SU-DHL-6 (cell line): ENCODE data around the gene DARS2.

Experiments
- H2AFZ ChIP-seq: fragments of 200-600 bp; sonication (generic); 2 replicates; pipeline ENCODE4 v1.6.1; 2014; ENCODE audit warnings: low read depth, mild to moderate bottlenecking, moderate library complexity, mixed read lengths, antibody characterized with exemption, low read length; ENCODE audit not compliant: severe bottlenecking
- H3F3A ChIP-seq: fragments of 200-600 bp; shearing (Covaris generic); 2 replicates; pipeline ENCODE4 v1.6.0; 2016; ENCODE audit warnings: antibody characterized with exemption, mild to moderate bottlenecking; ENCODE audit not compliant: insufficient read depth
- H3K27ac ChIP-seq: fragments of 200-600 bp; sonication (generic); 2 replicates; pipeline ENCODE4 v1.5.1; 2016; ENCODE audit warnings: low read depth, mild to moderate bottlenecking, low read length, moderate library complexity, mixed read lengths
- H3K27me3 ChIP-seq: fragments of 200-600 bp; sonication (generic), shearing (Covaris generic); 2 replicates; pipeline ENCODE4 v1.6.0; 2014; ENCODE audit warnings: mild to moderate bottlenecking, low read length
- H3K36me3 ChIP-seq: fragments of 200-600 bp; sonication (generic); 2 replicates; pipeline ENCODE4 v1.6.1; 2014; ENCODE audit warnings: mild to moderate bottlenecking, low read length, mixed read lengths
- H3K4me2 ChIP-seq: fragments of 300-600, 200-600 bp; shearing (Covaris generic), sonication (generic); 2 replicates; pipeline ENCODE4 v1.6.0; 2014; ENCODE audit warnings: low read length, low read depth, mild to moderate bottlenecking; ENCODE audit not compliant: poor library complexity, severe bottlenecking
- H3K4me3 ChIP-seq: fragments of 200-600 bp; sonication (generic); 2 replicates; pipeline ENCODE4 v1.5.1; 2014; ENCODE audit warnings: antibody characterized with exemption, low read length, mild to moderate bottlenecking, mixed read lengths; ENCODE audit not compliant: insufficient read depth, poor library complexity, severe bottlenecking
- H3K79me2 ChIP-seq: fragments of 200-600 bp; sonication (generic); 2 replicates; pipeline ENCODE4 v1.6.1; 2014; ENCODE audit warnings: mild to moderate bottlenecking, low read length, moderate library complexity; ENCODE audit not compliant: insufficient read depth
- H3K9ac ChIP-seq: fragments of 200-600 bp; sonication (generic); 2 replicates; pipeline ENCODE4 v1.7.0; 2014; ENCODE audit warnings: mild to moderate bottlenecking, low read length
- H3K9me2 ChIP-seq: fragments of 200-600 bp; sonication (generic); replicated peaks from 2 replicates; pipeline ENCODE4 v1.6.1; 2014; ENCODE audit warnings: low read length; ENCODE audit not compliant: insufficient read depth
- H3K9me3 ChIP-seq: fragments of 200-600 bp; sonication (generic); 2 replicates; pipeline ENCODE4 v1.6.1; 2014; ENCODE audit warnings: low read length, mixed read lengths; ENCODE audit not compliant: insufficient read depth
- H4K20me1 ChIP-seq: fragments of 200-600 bp; sonication (generic); 2 replicates; pipeline ENCODE4 v1.6.1; 2014; ENCODE audit warnings: low read depth, mild to moderate bottlenecking, antibody characterized with exemption, low read length, moderate library complexity, mixed read lengths
- CTCF ChIP-seq: fragments of 200-600 bp; sonication (generic); IDR thresholded peaks from one replicate; pipeline ENCODE4 v1.5.1; 2017; ENCODE audit warnings: antibody characterized with exemption, mild to moderate bottlenecking, low read length, moderate library complexity; ENCODE audit not compliant: insufficient read depth, poor library complexity, severe bottlenecking
- EZH2phosphoT487 ChIP-seq: fragments of 200-600 bp; sonication (generic), shearing (Covaris generic); conservative IDR thresholded peaks from 2 replicates; pipeline ENCODE4 v1.6.1; 2018; ENCODE audit warnings: mild to moderate bottlenecking, antibody characterized with exemption, low read length, moderate library complexity, mixed read lengths

The DARS2 gene, protein sequence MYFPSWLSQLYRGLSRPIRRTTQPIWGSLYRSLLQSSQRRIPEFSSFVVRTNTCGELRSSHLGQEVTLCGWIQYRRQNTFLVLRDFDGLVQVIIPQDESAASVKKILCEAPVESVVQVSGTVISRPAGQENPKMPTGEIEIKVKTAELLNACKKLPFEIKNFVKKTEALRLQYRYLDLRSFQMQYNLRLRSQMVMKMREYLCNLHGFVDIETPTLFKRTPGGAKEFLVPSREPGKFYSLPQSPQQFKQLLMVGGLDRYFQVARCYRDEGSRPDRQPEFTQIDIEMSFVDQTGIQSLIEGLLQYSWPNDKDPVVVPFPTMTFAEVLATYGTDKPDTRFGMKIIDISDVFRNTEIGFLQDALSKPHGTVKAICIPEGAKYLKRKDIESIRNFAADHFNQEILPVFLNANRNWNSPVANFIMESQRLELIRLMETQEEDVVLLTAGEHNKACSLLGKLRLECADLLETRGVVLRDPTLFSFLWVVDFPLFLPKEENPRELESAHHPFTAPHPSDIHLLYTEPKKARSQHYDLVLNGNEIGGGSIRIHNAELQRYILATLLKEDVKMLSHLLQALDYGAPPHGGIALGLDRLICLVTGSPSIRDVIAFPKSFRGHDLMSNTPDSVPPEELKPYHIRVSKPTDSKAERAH

DNA sequence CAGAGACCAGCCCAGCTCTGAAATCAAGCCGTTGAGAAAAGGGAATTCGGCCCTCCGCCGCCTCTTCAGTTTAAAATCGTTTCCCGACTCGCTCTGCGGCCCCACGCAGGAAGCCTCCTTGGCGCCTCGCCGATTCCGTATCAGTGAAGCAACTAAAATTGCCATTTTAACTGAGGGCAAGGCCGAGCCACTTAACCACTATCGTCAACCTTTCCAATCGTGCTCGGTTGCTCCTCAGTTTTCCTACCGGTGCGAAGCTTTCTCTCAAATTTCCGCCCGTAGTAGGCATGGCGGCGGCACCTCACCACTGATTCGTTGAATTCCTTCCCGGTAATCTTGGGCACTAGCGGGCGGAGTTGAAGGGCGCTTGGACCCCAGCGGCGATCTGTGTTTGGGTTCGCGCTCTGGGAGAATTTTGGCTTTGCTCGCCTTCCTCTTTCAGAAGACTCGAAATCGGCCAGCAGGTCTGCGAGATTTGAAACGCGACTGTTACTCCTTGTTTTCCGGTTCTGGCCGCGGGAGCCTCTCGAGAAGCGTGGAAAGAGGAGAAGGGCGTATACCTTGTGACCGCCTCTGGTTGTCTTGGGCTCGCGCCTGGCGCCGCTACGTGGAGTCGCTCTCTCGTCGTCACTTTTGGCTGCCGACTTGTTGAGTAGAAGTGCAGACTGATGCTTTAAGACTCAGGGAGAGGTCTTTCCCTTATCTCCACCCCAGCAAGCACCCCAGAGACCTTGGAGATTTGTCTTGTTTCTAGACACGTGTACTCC is at the start of gene DARS2, which contains the start of gene CENPL:
TSS of gene DARS2 (plus strand) at position 359 of the 767 bp plus-strand sequence. CDS start 557 bp downstream, outside the sequence.
TSS of gene CENPL (minus strand) at position 569 of the 767 bp plus-strand sequence. CDS start 13,584 bp downstream, outside the sequence.
- H3K27me3 ChIP-seq, result no peaks in the 10 kb centered on the region
- peaks cover 18% of the 10 kb centered on the region for H3F3A ChIP-seq
- no peak for TF ChIP-seq EZH2phosphoT487
- no peak for TF ChIP-seq CTCF
- peaks cover 57% of the 10 kb centered on the region for H3K79me2 ChIP-seq
- H3K9me3 ChIP-seq, result no peaks in the 10 kb centered on the region
- peak within 1 kb of the TSS; percentile 85 for H3K4me2 ChIP-seq
- peaks cover 21% of the 10 kb centered on the region for H3K36me3 ChIP-seq
- H4K20me1 ChIP-seq, result 0 out of 2 replicates have a peak, but pooled peaks cover 9% of the 10 kb centered on the region
- H3K9me2 ChIP-seq, result no peaks in the 10 kb centered on the region
- peak within 1 kb of the TSS; percentile 99 for H3K4me3 ChIP-seq
- H3K27ac ChIP-seq, result peak within 1 kb of the TSS; percentile 89
- peak within 1 kb of the TSS; percentile 81 for H2AFZ ChIP-seq
- peak within 1 kb of the TSS; percentile 88 for H3K9ac ChIP-seq

GRCh38 chr1:173775578-173776226 is 48.8 kb upstream of the DARS2 start:
- no peaks in the 10 kb centered on the region; the same call in 1 of the 2 replicates for H3K79me2 ChIP-seq
- H3K27me3 ChIP-seq, result no peaks in the 10 kb centered on the region
- no peaks in the 10 kb centered on the region for H3K9me2 ChIP-seq
- TF ChIP-seq CTCF (no peak), EZH2phosphoT487 (no peak)
- no peak overlapping the region for H3K9ac ChIP-seq
- 0 out of 2 replicates have a peak, but pooled peaks cover 13% of the 10 kb centered on the region for H3F3A ChIP-seq
- 0 out of 2 replicates have a peak, but pooled peaks cover 3% of the 10 kb centered on the region for H3K36me3 ChIP-seq
- no peaks in the 10 kb centered on the region for H4K20me1 ChIP-seq
- no peak overlapping the region for H3K4me2 ChIP-seq
- no peaks in the 10 kb centered on the region for H3K9me3 ChIP-seq
- no peak overlapping the region for H3K27ac ChIP-seq
- H2AFZ ChIP-seq, result no peak overlapping the region
- no peak overlapping the region for H3K4me3 ChIP-seq

- Histone ChIP-seq H4K20me1 (no peaks in the 10 kb centered on the region), H3K79me2 (no peaks in the 10 kb centered on the region; the same call in 1 of the 2 replicates), H3K27me3 (no peaks in the 10 kb centered on the region), H3K27ac (no peak overlapping the region), H3K9ac (no peak overlapping the region), H3K4me2 (no peak overlapping the region), H3K9me3 (no peaks in the 10 kb centered on the region), H3F3A (0 out of 2 replicates have a peak, but pooled peaks cover 8% of the 10 kb centered on the region), H3K9me2 (no peaks in the 10 kb centered on the region), H3K4me3 (no peak overlapping the region), H3K36me3 (peaks cover 17% of the 10 kb centered on the region), H2AFZ (no peak overlapping the region)
- no peak for TF ChIP-seq CTCF
- no peak for TF ChIP-seq EZH2phosphoT487
Measured at GRCh38 chr1:173779936-173780335, 44.5 kb upstream of the DARS2 start.
